HG02840 (cell line): Measurements from ENCODE around the gene MIPOL1.

ENCODE experiments used
- ATAC-seq: cut with Tn5 transposase; IDR thresholded peaks from one replicate; pipeline ENCODE4 v1.9.1; 2021; ENCODE audit warnings: mild to moderate bottlenecking, moderate library complexity, moderate number of reproducible peaks; ENCODE audit not compliant: unreplicated experiment, low FRiP score

MIPOL1 gene

GRCh38 chr14:37579274-37579673, 381.5 kb downstream of the MIPOL1 start:
- ATAC-seq, result no peak

- ATAC-seq, result no peak
Measured at GRCh38 chr14:37580146-37580545, 382.4 kb downstream of the MIPOL1 start.

- no peak for ATAC-seq
Measured at GRCh38 chr14:37583358-37584210, 385.8 kb downstream of the MIPOL1 start.

GRCh38 chr14:37584211-37585100, 386.7 kb downstream of the MIPOL1 start:
- no peak for ATAC-seq

- no peak for ATAC-seq
Measured at GRCh38 chr14:37585101-37585511, 387.4 kb downstream of the MIPOL1 start.

- no peak for ATAC-seq
Measured at GRCh38 chr14:37585971-37586796, 388.4 kb downstream of the MIPOL1 start.

- ATAC-seq, result no peak
Measured at GRCh38 chr14:37586797-37587130, 389.0 kb downstream of the MIPOL1 start.

- no peak for ATAC-seq
Measured at GRCh38 chr14:37587131-37587803, 389.5 kb downstream of the MIPOL1 start.

- no peak for ATAC-seq
Measured at GRCh38 chr14:37587881-37588666, 390.3 kb downstream of the MIPOL1 start.

- ATAC-seq, result no peak
Measured at GRCh38 chr14:37588667-37588955, 390.9 kb downstream of the MIPOL1 start.

- no peak for ATAC-seq
Measured at GRCh38 chr14:37588956-37589714, 391.4 kb downstream of the MIPOL1 start.

GRCh38 chr14:37589715-37590427, 392.1 kb downstream of the MIPOL1 start:
- no peak for ATAC-seq

GRCh38 chr14:37590428-37591139, 392.8 kb downstream of the MIPOL1 start:
- ATAC-seq, result no peak

- no peak for ATAC-seq
Measured at GRCh38 chr14:37591311-37591940, 393.7 kb downstream of the MIPOL1 start.

- ATAC-seq, result no peak
Measured at GRCh38 chr14:37591941-37592481, 394.3 kb downstream of the MIPOL1 start.

- ATAC-seq, result no peak
Measured at GRCh38 chr14:37592482-37593408, 395.0 kb downstream of the MIPOL1 start.
